Activated CD4-positive, alpha-beta T cell treated with anti-CD3 and anti-CD28 coated beads, Interleukin-2, amount 10 ng/mL, durations not matched to agents 7 days and 5 days (primary cell): ENCODE data around the gene PIK3R2. TPM values are rescaled to one million over a fixed set of nuclear protein-coding genes. Genes with fewer than 3 reads are reported as not detected.
"Not testable (repeated sequence)": the region's sequence is repeated elsewhere in the genome, so short reads cannot be mapped to it uniquely, and the experiment has no call there.

Source experiments
- CTCF ChIA-PET: fragments of 350-600 bp; sonication (Branson Sonifier 250); formaldehyde crosslinking; loops from one replicate; lab custom pipeline; 2021; ENCODE audit warnings: antibody characterized with exemption; lab: Charles Lee
- POLR2A ChIA-PET: fragments of 350-600 bp; sonication (Branson Sonifier 250); formaldehyde crosslinking; loops from one replicate; lab custom pipeline; 2021; ENCODE audit warnings: antibody characterized with exemption; lab: Charles Lee
- DNase-seq: peaks from one replicate; pipeline ENCODE4 v3.0.0-alpha.2; 2020
- H3K27ac Mint-ChIP-seq: one replicate; pipeline ENCODE4 v1.8.0; 2021; ENCODE audit warnings: mild to moderate bottlenecking, moderate library complexity, mixed read lengths
- H3K27me3 Mint-ChIP-seq: one replicate; pipeline ENCODE4 v1.8.0; 2021; ENCODE audit warnings: mixed read lengths
- H3K36me3 Mint-ChIP-seq: one replicate; pipeline ENCODE4 v1.8.0; 2021; ENCODE audit warnings: low read depth, mixed read lengths
- H3K4me1 Mint-ChIP-seq: one replicate; pipeline ENCODE4 v1.8.0; 2021; ENCODE audit warnings: mixed read lengths
- H3K4me3 Mint-ChIP-seq: one replicate; pipeline ENCODE4 v1.8.0; 2021; ENCODE audit warnings: mild to moderate bottlenecking, moderate library complexity, mixed read lengths
- H3K9me3 Mint-ChIP-seq: one replicate; pipeline ENCODE4 v1.8.0; 2021; ENCODE audit warnings: mixed read lengths
- total RNA-seq, 2 experiments: library from RNA; stranded (reverse); gene quantifications; one replicate each; pipeline ENCODE4 v1.2.3, GENCODE V29; 2021

The PIK3R2 gene
- total RNA-seq, 2 experiments from 2014 or later, result 12.6 to 13.1 TPM

DNA sequence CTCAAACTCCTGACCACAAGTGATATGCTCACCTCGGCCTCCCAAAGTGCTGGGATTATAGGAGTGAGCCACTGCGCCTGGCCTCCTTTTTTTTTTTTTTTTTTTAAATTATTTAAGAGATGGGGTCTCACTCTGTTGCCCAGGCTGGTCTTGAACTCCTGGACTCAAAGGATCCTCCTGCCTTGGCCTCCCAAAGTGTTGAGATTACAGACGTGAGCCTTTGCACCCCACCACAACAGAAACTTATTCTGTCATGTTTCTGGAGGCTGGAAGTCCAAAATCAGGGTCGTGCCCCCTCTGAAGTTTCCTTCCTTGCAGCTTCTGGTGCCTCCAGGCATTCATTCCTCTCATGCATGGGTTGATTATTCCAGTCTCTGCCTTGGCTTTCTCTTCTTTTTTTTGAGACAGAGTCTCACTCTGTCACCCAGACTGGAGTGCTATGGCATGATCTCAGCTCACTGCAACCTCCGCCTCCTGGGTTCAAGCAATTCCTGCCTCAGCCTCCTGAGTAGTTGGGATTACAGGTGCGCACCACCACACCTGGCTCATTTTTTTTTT, 6.2 kb downstream of the PIK3R2 start:
- POLR2A ChIA-PET, H3K36me3 Mint-ChIP-seq, DNase-seq, H3K9me3 Mint-ChIP-seq, H3K27ac Mint-ChIP-seq, H3K27me3 Mint-ChIP-seq, H3K4me3 Mint-ChIP-seq, CTCF ChIA-PET: not testable (repeated sequence)
- peaks cover 13% of the 10 kb centered on the region for H3K4me1 Mint-ChIP-seq

DNA sequence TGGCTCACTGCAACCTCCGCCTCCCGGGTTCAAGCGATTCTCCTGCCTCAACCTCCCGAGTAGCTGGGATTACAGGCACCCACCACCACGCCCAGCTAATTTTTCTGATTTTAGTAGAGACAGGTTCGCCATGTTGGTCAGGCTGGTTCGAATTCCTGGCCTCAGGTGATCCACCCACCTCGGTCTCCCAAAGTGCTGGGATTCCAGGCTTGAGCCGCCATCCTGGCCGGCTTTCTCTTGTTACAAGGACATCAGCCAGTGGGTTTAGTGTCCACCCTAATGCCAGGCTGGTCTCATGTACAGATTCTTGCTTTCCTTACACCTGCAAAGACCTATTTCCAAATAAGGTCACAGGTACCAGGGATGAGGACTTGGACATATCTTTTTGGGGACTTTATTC, 6.8 kb downstream of the PIK3R2 start:
- POLR2A ChIA-PET, result no interaction called here
- no peak overlapping the region for H3K4me3 Mint-ChIP-seq

GRCh38 chr19:18160493-18160970, 7.6 kb downstream of the PIK3R2 start:
- peaks cover 7% of the 10 kb centered on the region for H3K4me1 Mint-ChIP-seq
- no peaks in the 10 kb centered on the region for H3K9me3 Mint-ChIP-seq
- no peaks in the 10 kb centered on the region for H3K27me3 Mint-ChIP-seq
- DNase-seq, result no peak
- CTCF ChIA-PET, result interaction anchor here (0.5 to 2.5 kb wide), 16 partner anchors 9 to 795 kb away, joined by 3 to 18 read pairs (median 3); partner anchors contain the start of genes IFI30, MPV17L2 and PIK3R2
- POLR2A ChIA-PET, result no interaction called here
- peak overlapping the region; percentile 78 for H3K27ac Mint-ChIP-seq
- H3K36me3 Mint-ChIP-seq, result peaks cover 3% of the 10 kb centered on the region
- H3K4me3 Mint-ChIP-seq, result peak overlapping the region; percentile 48

More for the DNA sequence above, 6.8 kb downstream of the PIK3R2 start:
- no peaks in the 10 kb centered on the region for H3K9me3 Mint-ChIP-seq
- no peak overlapping the region for H3K27ac Mint-ChIP-seq
- CTCF ChIA-PET, result interaction anchor here (0.9 to 2.5 kb wide), 7 partner anchors 8 to 170 kb away, joined by 3 to 18 read pairs (median 3); partner anchors contain the start of gene PIK3R2
- peaks cover 7% of the 10 kb centered on the region for H3K4me1 Mint-ChIP-seq
- H3K36me3 Mint-ChIP-seq, result peaks cover 2% of the 10 kb centered on the region
- no peaks in the 10 kb centered on the region for H3K27me3 Mint-ChIP-seq
- no peak for DNase-seq

- H3K27me3 Mint-ChIP-seq, result no peaks in the 10 kb centered on the region
- H3K36me3 Mint-ChIP-seq, result peaks cover 5% of the 10 kb centered on the region
- CTCF ChIA-PET, result interaction anchor here (0.5 to 2.5 kb wide), 17 partner anchors 9 to 794 kb away, joined by 3 to 18 read pairs (median 3); partner anchors contain the start of genes IFI30, MPV17L2 and PIK3R2
- peak; percentile 79 for DNase-seq
- POLR2A ChIA-PET, result no interaction called here
- H3K4me3 Mint-ChIP-seq, result peak overlapping the region; percentile 48
- no peaks in the 10 kb centered on the region for H3K9me3 Mint-ChIP-seq
- peaks cover 7% of the 10 kb centered on the region for H3K4me1 Mint-ChIP-seq
- peak overlapping the region; percentile 78 for H3K27ac Mint-ChIP-seq
Observed at GRCh38 chr19:18160971-18161635, 8.1 kb downstream of the PIK3R2 start.

GRCh38 chr19:18161636-18162002, 8.7 kb downstream of the PIK3R2 start:
- POLR2A ChIA-PET, result no interaction called here
- peak overlapping the region; percentile 36 for H3K4me3 Mint-ChIP-seq
- CTCF ChIA-PET, result interaction anchor here (0.9 to 2.5 kb wide), 6 partner anchors 10 to 52 kb away, joined by 3 to 18 read pairs (median 4); partner anchors contain the start of genes MPV17L2 and PIK3R2
- H3K9me3 Mint-ChIP-seq, result no peaks in the 10 kb centered on the region
- no peak for DNase-seq
- peaks cover 7% of the 10 kb centered on the region for H3K4me1 Mint-ChIP-seq
- H3K27me3 Mint-ChIP-seq, result no peaks in the 10 kb centered on the region
- H3K27ac Mint-ChIP-seq, result peak overlapping the region; percentile 36
- H3K36me3 Mint-ChIP-seq, result peaks cover 5% of the 10 kb centered on the region

- Mint-ChIP-seq H3K36me3 (peaks cover 10% of the 10 kb centered on the region), H3K27ac (no peak overlapping the region), H3K4me3 (no peak overlapping the region), H3K27me3 (no peaks in the 10 kb centered on the region), H3K4me1 (peaks cover 12% of the 10 kb centered on the region), H3K9me3 (no peaks in the 10 kb centered on the region)
- no peak for DNase-seq
- ChIA-PET CTCF (interaction anchor here (1.1 kb wide), 1 partner anchor 76 kb away, joined by 3 read pairs; no protein-coding TSS in a partner anchor), POLR2A (no interaction called here)
Observed at GRCh38 chr19:18164072-18164471, 11.1 kb downstream of the PIK3R2 start.

- Mint-ChIP-seq H3K4me3 (no peak overlapping the region), H3K27me3 (no peaks in the 10 kb centered on the region), H3K27ac (no peak overlapping the region), H3K36me3 (peaks cover 10% of the 10 kb centered on the region), H3K9me3 (no peaks in the 10 kb centered on the region), H3K4me1 (peaks cover 5% of the 10 kb centered on the region)
- no peak for DNase-seq
- POLR2A ChIA-PET, result no interaction called here
- CTCF ChIA-PET, result interaction anchor here (1.2 kb wide), 2 partner anchors 56 to 81 kb away, joined by 3 read pairs; no protein-coding TSS in a partner anchor
Observed at GRCh38 chr19:18165794-18166544, 13.0 kb downstream of the PIK3R2 start.

DNA sequence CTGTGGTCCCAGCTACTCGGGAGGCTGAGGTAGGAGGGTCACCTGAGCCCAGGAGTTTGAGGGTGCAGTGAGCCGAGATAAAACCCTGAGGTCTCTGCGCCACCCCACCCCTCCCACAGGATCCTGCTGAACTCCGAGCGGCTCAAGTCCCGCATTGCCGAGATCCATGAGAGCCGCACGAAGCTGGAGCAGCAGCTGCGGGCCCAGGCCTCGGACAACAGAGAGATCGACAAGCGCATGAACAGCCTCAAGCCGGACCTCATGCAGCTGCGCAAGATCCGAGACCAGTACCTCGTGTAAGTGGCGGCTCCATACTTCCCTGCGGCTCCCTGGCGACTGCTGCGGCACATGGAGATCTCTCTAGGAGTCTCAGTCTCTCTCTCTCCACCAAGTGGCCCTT, 14.0 kb downstream of the PIK3R2 start:
- no peak overlapping the region for H3K4me3 Mint-ChIP-seq
- ChIA-PET POLR2A (interaction anchor here (0.5 kb wide), 1 partner anchor 26 kb away, joined by 3 read pairs; the partner anchor contains the start of gene MPV17L2), CTCF (interaction anchor here (1.2 to 1.7 kb wide), 3 partner anchors 56 to 80 kb away, joined by 3 to 9 read pairs (median 3); no protein-coding TSS in a partner anchor)
- no peaks in the 10 kb centered on the region for H3K9me3 Mint-ChIP-seq
- no peak overlapping the region for H3K27ac Mint-ChIP-seq
- DNase-seq, result no peak
- no peaks in the 10 kb centered on the region for H3K27me3 Mint-ChIP-seq
- peaks cover 5% of the 10 kb centered on the region for H3K4me1 Mint-ChIP-seq
- peaks cover 10% of the 10 kb centered on the region for H3K36me3 Mint-ChIP-seq

GRCh38 chr19:18167975-18168645, 15.1 kb downstream of the PIK3R2 start:
- ChIA-PET CTCF (interaction anchor here (0.6 to 1.7 kb wide), 15 partner anchors 8 to 473 kb away, joined by 3 to 13 read pairs (median 3); partner anchors contain the start of gene IL12RB1), POLR2A (no interaction called here)
- Mint-ChIP-seq H3K4me3 (no peak overlapping the region), H3K27me3 (no peaks in the 10 kb centered on the region), H3K27ac (no peak overlapping the region), H3K36me3 (peaks cover 10% of the 10 kb centered on the region), H3K9me3 (no peaks in the 10 kb centered on the region), H3K4me1 (peaks cover 11% of the 10 kb centered on the region)
- DNase-seq, result peak; percentile 73

- no peak overlapping the region for H3K27ac Mint-ChIP-seq
- H3K36me3 Mint-ChIP-seq, result peaks cover 8% of the 10 kb centered on the region
- DNase-seq, result no peak
- ChIA-PET POLR2A (no interaction called here), CTCF (interaction anchor here (0.6 to 1.7 kb wide), 8 partner anchors 14 to 472 kb away, joined by 3 to 13 read pairs (median 4); partner anchors contain the start of gene IL12RB1)
- H3K4me3 Mint-ChIP-seq, result no peak overlapping the region
- H3K4me1 Mint-ChIP-seq, result peaks cover 15% of the 10 kb centered on the region
- H3K9me3 Mint-ChIP-seq, result no peaks in the 10 kb centered on the region
- H3K27me3 Mint-ChIP-seq, result no peaks in the 10 kb centered on the region
Observed at GRCh38 chr19:18168673-18169381, 15.9 kb downstream of the PIK3R2 start.

GRCh38 chr19:18170714-18171255, 17.8 kb downstream of the PIK3R2 start:
- Mint-ChIP-seq H3K36me3 (peaks cover 13% of the 10 kb centered on the region), H3K27ac (peak overlapping the region; percentile 41), H3K4me3 (no peak overlapping the region), H3K9me3 (no peaks in the 10 kb centered on the region), H3K4me1 (peaks cover 33% of the 10 kb centered on the region), H3K27me3 (no peaks in the 10 kb centered on the region)
- ChIA-PET POLR2A (no interaction called here), CTCF (interaction anchor here (1.0 to 1.5 kb wide), 3 partner anchors 10 to 109 kb away, joined by 3 to 4 read pairs (median 3); partner anchors contain the start of gene PIK3R2)
- DNase-seq, result no peak
